Choroid plexus epithelial cell (primary cell): Measurements from ENCODE around the gene LRRC61.
"Not testable (repeated sequence)": the region's sequence is repeated elsewhere in the genome, so short reads cannot be mapped to it uniquely, and the experiment has no call there.

Experiments
- DNase-seq: peaks from one replicate; pipeline ENCODE4 v3.0.0-alpha.2; 2010; ENCODE audit warnings: low read depth
- H3K4me3 ChIP-seq: 2 replicates; pipeline ENCODE4 v1.5.1; 2011; ENCODE audit warnings: low read depth, mild to moderate bottlenecking, control low read depth, low read length, moderate library complexity
- TF ChIP-seq, protein P1 (sequence below): conservative IDR thresholded peaks from 2 replicates; pipeline ENCODE4 v1.5.1; 2011; ENCODE audit warnings: low read depth, mild to moderate bottlenecking, control low read depth, inconsistent platforms, low read length, moderate library complexity

LRRC61 gene

DNA sequence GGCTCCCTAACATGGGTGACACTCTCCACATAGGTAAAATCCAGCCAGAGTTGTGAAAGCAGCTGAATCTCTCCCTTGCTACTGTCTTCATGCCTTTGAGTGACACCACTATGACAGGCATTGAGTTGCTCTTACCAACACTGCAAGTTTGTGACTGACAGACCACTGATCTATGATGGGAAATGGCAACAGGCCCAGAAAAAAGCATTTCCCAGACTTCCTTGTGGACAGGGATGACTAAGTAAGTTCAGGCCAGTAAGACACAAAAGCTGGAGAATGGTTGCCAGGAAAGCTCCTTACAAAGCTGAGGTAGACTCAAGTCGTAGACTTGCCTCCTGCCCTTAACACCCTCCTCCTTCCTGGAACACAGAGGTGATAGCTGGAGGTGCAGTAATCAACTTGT is 20.2 kb upstream of the LRRC61 start:
- DNase-seq = peak; percentile 42
- not testable (repeated sequence) for H3K4me3 ChIP-seq

DNA sequence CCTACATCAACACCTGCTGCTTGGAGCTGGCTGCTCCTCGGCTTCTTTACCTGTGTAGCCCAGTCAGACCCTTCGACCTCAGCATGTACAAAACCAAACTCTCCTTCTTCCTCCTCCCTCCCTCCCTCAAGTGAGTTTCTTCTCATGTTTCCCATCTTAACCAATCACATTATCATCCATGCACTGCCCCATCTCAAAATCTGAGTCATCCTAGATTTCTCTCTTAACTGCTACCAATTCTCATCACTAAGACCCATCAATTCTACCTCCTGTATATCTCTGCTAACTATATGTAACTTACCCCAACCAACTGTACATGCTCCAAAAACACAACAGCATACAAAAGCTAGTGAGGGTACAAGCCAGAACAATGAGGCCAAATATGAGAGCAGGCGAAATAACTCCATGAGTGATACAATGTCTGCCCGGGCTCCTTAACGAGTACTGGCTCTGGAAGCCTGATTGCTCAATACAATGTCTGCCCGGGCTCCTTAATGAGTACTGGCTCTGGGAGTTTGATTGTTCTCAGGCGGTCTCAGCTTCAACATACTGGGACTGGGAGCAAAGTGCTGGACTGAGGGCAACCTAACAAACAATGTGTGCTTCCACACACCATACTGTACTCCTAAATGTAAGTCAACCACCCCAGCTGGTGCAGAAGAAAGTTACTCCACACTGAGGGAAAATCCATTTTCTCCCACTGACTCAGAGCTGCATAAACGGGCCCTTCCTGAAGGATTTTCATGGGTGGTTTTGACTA is 18.5 kb upstream of the LRRC61 start:
- H3K4me3 ChIP-seq, DNase-seq: not testable (repeated sequence)

DNA sequence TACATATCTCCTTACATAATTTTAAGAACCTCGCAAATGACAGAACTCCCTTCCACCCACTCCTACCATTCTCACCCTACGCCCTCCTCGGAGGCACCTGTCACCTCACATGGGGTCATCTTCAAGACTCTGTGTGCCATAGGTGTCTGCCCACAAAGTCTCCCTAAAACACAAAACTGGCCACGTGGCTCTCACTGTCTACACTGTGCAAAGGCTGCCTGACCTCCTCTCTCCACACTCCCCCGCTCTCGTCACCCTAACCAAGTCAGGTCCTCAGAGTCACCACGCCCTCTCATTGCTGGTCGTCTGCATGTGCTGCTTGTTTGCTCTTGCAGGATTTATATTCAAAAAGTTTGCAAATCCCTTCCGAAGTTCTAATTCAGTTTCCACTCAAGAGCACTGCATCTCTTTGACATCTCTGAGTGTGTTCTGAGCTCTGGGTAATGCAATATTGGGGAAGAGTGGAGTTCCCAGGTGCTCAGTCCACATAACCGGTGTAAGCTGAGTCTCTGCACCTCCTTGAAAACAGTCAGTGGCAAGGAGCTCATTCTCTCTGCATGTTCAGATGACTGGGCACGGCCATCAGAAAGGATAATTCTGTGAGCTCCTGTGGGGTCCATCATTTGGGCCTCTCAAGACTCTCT is 17.8 kb upstream of the LRRC61 start:
- DNase-seq, H3K4me3 ChIP-seq: not testable (repeated sequence)

DNA sequence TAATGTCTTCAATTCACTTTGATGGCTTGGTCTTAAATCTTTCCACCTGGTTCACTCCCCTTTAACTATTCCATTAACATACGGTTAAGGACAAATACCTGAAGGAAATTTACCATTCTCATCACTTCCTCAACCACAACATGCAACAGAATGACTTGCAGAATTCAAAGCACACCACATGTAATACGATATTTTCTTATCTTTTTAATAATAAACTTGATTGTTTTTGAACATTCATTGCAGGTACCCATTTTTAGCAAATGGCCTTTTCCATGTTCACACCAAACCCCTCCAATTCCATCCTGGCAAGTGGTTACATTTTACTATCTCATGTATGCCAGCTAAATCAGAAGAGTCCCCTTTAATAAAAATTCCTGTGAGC is 17.3 kb upstream of the LRRC61 start:
- not testable (repeated sequence) for H3K4me3 ChIP-seq
- peak; percentile 16 for DNase-seq

DNA sequence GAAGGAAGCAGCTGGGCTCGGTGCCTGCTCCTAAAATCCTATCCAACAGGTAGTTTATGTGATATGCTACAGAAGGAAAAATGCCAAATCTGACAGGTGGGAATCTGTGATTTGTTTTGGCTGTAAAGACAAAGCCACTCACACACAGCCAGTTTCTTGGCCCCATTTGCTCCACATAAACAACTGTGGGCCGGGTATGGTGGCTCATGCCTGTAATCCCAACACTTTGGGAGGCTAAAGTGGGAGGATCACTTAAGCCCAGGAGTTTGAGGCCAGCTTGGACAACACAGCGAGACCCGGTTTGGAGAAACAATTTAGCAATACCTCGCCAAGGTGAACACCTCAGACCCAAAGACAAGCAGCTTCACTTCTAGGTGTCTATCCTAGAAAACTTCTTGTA is 16.8 kb upstream of the LRRC61 start:
- not testable (repeated sequence) for DNase-seq, H3K4me3 ChIP-seq

DNA sequence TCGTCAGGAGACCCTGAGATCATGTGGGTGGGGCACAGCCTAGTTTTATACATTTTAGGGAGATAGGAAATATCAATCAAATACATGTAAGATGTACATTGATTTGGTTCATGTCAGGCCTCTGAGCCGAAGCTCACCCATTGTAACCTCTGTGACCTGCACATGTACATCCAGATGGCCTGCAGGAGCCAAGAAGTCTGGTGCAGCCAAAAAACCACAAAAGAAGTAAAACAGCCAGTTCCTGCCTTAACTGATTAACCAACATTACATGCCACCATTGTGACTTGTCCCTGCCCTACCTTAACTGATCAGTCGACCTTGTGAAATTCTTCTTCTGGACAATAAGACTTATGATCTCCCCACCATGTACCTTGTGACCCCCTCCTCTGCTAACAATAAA is 16.0 kb upstream of the LRRC61 start:
- H3K4me3 ChIP-seq = no peak overlapping the region
- TF ChIP-seq, protein P1, sequence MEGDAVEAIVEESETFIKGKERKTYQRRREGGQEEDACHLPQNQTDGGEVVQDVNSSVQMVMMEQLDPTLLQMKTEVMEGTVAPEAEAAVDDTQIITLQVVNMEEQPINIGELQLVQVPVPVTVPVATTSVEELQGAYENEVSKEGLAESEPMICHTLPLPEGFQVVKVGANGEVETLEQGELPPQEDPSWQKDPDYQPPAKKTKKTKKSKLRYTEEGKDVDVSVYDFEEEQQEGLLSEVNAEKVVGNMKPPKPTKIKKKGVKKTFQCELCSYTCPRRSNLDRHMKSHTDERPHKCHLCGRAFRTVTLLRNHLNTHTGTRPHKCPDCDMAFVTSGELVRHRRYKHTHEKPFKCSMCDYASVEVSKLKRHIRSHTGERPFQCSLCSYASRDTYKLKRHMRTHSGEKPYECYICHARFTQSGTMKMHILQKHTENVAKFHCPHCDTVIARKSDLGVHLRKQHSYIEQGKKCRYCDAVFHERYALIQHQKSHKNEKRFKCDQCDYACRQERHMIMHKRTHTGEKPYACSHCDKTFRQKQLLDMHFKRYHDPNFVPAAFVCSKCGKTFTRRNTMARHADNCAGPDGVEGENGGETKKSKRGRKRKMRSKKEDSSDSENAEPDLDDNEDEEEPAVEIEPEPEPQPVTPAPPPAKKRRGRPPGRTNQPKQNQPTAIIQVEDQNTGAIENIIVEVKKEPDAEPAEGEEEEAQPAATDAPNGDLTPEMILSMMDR = no peak
- DNase-seq = no peak

DNA sequence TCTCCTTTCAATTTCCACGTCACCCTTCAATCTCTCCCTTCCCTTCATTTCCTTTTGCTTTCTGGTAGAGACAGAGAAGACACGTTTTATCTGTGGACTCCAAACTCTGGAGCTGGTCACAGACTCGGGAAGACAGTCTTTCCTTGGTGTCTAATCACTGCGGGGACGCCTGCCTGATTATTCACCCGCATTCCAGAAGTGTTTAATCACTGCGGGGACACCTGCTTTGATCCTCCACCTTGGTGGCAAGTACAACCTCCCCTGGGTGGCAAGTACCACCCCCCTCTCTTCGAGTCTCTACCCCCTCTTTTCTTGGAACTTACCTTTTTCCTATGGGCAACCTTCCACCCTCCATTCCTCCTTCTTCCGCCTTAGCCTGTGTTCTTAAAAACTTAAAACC is 15.3 kb upstream of the LRRC61 start:
- no peak overlapping the region for H3K4me3 ChIP-seq
- no peak for DNase-seq
- TF ChIP-seq, protein P1 = no peak

DNA sequence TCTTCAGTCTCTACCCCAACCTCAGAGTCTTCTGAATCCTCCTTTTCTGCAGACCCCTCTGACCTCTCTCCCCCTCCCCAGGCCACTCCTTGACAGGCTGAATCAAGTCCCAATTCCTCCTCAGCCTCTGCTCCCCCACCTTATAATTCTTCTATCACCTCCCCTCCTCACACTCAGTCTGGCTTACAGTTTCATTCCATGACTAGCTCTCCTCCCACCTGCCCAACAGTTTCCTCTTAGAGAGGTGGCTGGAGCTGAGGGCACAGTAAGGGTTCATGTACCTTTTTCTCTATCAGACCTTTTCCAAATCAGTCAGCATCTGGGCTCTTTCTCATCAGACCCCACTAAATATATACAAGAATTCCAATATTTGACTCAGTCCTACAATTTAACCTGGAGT is 14.6 kb upstream of the LRRC61 start:
- TF ChIP-seq, protein P1 = no peak
- DNase-seq = no peak
- H3K4me3 ChIP-seq = no peak overlapping the region

DNA sequence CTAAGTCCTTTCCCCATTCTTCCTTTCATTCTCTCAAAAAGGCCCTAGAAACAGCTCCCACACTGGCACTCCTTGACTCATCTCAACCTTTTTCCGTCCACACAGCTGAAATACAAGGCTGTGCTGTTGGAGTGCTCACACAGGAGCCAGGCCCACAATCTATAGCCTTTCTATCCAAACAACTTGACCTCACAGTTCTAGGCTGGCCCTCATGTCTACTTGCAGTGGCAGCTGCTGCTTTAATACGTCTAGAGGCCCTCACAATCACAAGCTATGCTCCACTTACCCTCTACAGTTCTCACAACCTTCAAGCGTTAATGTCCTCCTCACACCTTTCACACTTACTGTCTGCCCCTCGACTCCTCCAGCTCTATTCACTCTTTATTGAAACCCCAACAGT is 12.0 kb upstream of the LRRC61 start:
- no peak for DNase-seq
- TF ChIP-seq, protein P1 = no peak
- H3K4me3 ChIP-seq = no peak overlapping the region

DNA sequence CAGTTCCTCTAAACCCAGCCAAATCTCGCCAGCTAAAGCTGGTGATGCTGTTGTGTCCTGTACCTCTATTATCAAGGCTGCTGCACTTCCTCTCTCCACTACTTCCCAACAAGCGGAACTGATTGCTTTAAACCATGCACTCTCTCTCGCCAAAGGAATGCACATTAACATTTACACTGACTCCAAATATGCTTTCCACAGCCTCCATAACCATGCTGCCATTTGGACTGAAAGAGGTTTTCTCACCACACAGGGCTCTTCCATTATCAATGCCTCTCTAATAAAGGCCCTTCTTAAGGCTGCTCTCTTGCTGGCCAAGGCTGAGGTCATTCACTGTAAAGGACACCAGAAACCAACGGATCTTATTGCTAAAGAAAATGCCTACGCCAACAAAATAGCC is 11.4 kb upstream of the LRRC61 start:
- DNase-seq = peak; percentile 18
- TF ChIP-seq, protein P1 = no peak

DNA sequence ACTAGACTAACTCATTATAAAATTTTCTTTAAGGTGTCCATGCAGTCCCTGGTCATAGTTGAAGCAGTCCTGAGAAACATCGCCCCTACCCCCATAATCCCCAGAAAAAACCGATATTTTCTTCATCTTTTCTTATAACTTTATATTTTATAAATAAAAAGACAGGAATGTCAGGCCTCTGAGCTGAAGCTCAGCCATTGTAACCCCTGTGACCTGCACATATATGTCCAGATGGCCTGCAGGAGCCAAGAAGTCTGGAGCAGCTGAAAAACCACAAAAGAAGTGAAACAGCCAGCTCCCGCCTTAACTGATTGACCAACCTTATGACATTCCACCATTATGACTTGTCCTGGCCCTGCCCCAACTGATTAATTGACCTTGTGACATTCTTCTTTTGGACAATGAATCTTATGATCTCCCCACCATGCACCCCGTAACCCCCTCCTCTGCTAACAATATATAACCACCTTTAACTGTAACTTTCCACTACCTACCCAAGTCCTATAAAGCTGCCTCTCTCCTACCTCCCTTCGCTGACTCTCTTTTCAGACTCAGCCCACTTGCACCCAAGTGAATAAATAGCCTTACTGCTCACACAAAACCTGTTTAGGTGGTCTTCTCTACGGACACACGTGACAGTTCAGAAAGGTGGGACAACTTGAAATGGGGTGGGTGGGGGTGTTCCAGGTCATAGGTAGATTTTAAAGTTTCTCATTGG is 10.3 kb upstream of the LRRC61 start:
- H3K4me3 ChIP-seq = not testable (repeated sequence)
- DNase-seq = peak; percentile 38

More for the DNA sequence above, 11.4 kb upstream of the LRRC61 start:
- no peak overlapping the region for H3K4me3 ChIP-seq
